K562 (cell line): ENCODE measurements around the gene QSOX2.

Experiments used
- CBX3 ChIP-seq, 2 experiments: IDR thresholded peaks; 1 replicate in 1 of 2; 2 replicates in 1 of 2; pipeline ENCODE4 v1.6.1; 2012; ENCODE audit warnings: inconsistent platforms in 2 of 2, low read length in 2 of 2, borderline replicate concordance in 1 of 2, control low read depth in 1 of 2
- CEBPB ChIP-seq: fragments of 450-650 bp; IDR thresholded peaks from 2 replicates; pipeline ENCODE4 v1.6.1; 2016; ENCODE audit warnings: missing genetic modification characterization, missing compliant biosample characterization
- DDX20 ChIP-seq: fragments of 450-650 bp; IDR thresholded peaks from 2 replicates; pipeline ENCODE4 v1.6.1; 2016; ENCODE audit warnings: missing genetic modification characterization, low read depth, mild to moderate bottlenecking, missing compliant biosample characterization, moderate library complexity
- ELF4 ChIP-seq: fragments of 450-650 bp; formaldehyde crosslinking; IDR thresholded peaks from 2 replicates; pipeline ENCODE4 v1.4.0; 2022; ENCODE audit warnings: missing genetic modification characterization
- HMG20A ChIP-seq: fragments of 450-650 bp; formaldehyde crosslinking; conservative IDR thresholded peaks from 2 replicates; pipeline ENCODE4 v1.4.0; 2020; ENCODE audit warnings: mild to moderate bottlenecking, mixed read lengths
- LCOR ChIP-seq: sonication (generic); formaldehyde crosslinking; IDR thresholded peaks from 2 replicates; pipeline ENCODE4 v1.8.0; 2022; ENCODE audit warnings: mild to moderate bottlenecking, missing genetic modification reagents
- SIN3A ChIP-seq, 2 experiments: fragments of 150-350 bp in 1 of 2; IDR thresholded peaks; 2 replicates each; pipeline ENCODE4 v1.6.1; 2011 to 2016; ENCODE audit warnings: borderline replicate concordance in 2 of 2, low read depth in 2 of 2, low read length in 2 of 2, mild to moderate bottlenecking in 2 of 2, moderate library complexity in 2 of 2; ENCODE audit not compliant: control insufficient read depth in 1 of 2
- TAL1 ChIP-seq: fragments of 450-650 bp; IDR thresholded peaks from 2 replicates; pipeline ENCODE4 v1.6.1; 2016; ENCODE audit warnings: mild to moderate bottlenecking
- TARDBP ChIP-seq: fragments of 450-650 bp; IDR thresholded peaks from 2 replicates; pipeline ENCODE4 v1.6.1; 2016
- TBP ChIP-seq: optimal IDR thresholded peaks from 2 replicates; pipeline ENCODE3; 2011; ENCODE audit warnings: low read depth, low read length, improper control_type of control experiment
- ZBTB7A ChIP-seq: IDR thresholded peaks from 2 replicates; pipeline ENCODE4 v1.6.1; 2011; ENCODE audit warnings: low read depth, mild to moderate bottlenecking, low read length, moderate library complexity, borderline replicate concordance; ENCODE audit not compliant: control insufficient read depth
- TF ChIP-seq, protein P1 (sequence below), 3 experiments: IDR thresholded peaks in 2 of 3; conservative IDR thresholded peaks in 1 of 3; 2 replicates each; pipeline ENCODE4 v1.5.1; 2011 to 2012; ENCODE audit warnings: low read length in 3 of 3, mild to moderate bottlenecking in 3 of 3, control low read depth in 2 of 3, improper control_type of control experiment in 1 of 3, inconsistent platforms in 1 of 3, low read depth in 1 of 3, mixed read lengths in 1 of 3, moderate library complexity in 1 of 3; ENCODE audit not compliant: insufficient read depth in 2 of 3

DNA sequence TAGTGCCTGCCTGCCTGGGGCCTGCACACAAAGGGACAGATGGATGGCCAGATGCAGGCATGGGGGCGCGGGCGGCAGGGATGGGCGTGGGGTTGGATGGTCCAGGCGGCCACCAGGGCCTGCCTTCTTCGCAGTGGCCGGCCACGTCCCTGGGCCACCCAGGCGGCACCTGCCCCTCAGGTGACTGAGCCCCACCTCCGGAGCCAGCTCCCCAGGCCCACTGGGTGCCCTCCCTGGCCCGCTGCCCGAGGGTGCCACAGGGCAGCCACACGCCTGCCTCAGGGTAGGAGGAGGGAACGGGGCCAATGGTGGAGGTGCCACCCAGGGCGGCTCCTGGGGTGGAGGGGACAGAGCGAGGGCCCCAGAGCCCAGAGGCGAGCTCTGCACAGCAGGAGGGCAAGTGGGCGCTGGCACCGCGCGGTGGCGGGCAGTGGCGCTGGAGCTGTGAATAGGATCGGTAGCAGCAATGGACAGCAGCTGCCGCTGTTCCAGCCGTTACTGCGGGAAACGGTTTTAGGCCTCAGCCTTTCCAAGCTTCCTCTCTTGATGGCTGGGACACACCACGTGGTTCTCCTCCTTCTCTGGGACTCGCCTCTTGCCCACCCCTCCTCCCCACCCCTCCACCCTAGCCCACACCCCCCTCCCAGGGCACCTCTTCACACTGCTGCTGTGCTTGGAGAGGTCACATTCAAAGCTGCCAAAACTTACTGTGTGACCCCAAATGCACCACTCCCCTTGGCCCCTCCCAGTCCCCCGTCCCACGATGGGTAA, 59.8 kb downstream of the QSOX2 start:
- TF ChIP-seq, protein P1, sequence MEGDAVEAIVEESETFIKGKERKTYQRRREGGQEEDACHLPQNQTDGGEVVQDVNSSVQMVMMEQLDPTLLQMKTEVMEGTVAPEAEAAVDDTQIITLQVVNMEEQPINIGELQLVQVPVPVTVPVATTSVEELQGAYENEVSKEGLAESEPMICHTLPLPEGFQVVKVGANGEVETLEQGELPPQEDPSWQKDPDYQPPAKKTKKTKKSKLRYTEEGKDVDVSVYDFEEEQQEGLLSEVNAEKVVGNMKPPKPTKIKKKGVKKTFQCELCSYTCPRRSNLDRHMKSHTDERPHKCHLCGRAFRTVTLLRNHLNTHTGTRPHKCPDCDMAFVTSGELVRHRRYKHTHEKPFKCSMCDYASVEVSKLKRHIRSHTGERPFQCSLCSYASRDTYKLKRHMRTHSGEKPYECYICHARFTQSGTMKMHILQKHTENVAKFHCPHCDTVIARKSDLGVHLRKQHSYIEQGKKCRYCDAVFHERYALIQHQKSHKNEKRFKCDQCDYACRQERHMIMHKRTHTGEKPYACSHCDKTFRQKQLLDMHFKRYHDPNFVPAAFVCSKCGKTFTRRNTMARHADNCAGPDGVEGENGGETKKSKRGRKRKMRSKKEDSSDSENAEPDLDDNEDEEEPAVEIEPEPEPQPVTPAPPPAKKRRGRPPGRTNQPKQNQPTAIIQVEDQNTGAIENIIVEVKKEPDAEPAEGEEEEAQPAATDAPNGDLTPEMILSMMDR (IDR thresholded peaks at IDR 0.05 in 2 of 3, conservative IDR thresholded peaks at IDR 0.05 in 1 of 3; ENCODE audit: insufficient read depth in 2 of 3, low read depth in 1 of 3, low read length in 3 of 3): no peak
- TF ChIP-seq SIN3A (IDR thresholded peaks at IDR 0.05; ENCODE audit: borderline replicate concordance in 2 of 2, control insufficient read depth in 1 of 2, low read depth in 2 of 2, low read length in 2 of 2): no peak
- no peak for TF ChIP-seq ELF4 (CRISPR knock-in tag)
- no peak for TF ChIP-seq TARDBP
- TF ChIP-seq TAL1: no peak
- no peak for TF ChIP-seq DDX20 (tag)
- no peak for TF ChIP-seq CEBPB (tag)
- no peak for TF ChIP-seq LCOR (CRISPR knock-in tag)
- TF ChIP-seq ZBTB7A: no peak
- no peak for TF ChIP-seq TBP
- no peak for TF ChIP-seq CBX3 (IDR thresholded peaks at IDR 0.05; ENCODE audit: borderline replicate concordance in 1 of 2, low read length in 2 of 2)
- TF ChIP-seq HMG20A (CRISPR knock-in tag): no peak
